SIG-M5 treated with dmso at 0.1 percent for 504 hours (cell line): ENCODE data around the gene IZUMO4.
"Not testable (repeated sequence)": the region's sequence is repeated elsewhere in the genome, so short reads cannot be mapped to it uniquely, and the experiment has no call there.

Experiments
- DNase-seq: peaks from one replicate; lab custom pipeline; 2025; ENCODE audit not compliant: unreplicated experiment; lab: John Stamatoyannopoulos, UW

IZUMO4 gene

GRCh38 chr19:2122251-2122650 is 25.5 kb downstream of the IZUMO4 start:
- no peak for DNase-seq

GRCh38 chr19:2122982-2123381 is 26.3 kb downstream of the IZUMO4 start:
- DNase-seq = no peak

GRCh38 chr19:2123682-2124387 is 27.1 kb downstream of the IZUMO4 start:
- no peak for DNase-seq

GRCh38 chr19:2126879-2127518 is 30.3 kb downstream of the IZUMO4 start:
- no peak for DNase-seq

- DNase-seq = no peak
Measured at GRCh38 chr19:2127758-2128157, 31.0 kb downstream of the IZUMO4 start.

- DNase-seq = not testable (repeated sequence)
Measured at GRCh38 chr19:2128252-2128651, 31.5 kb downstream of the IZUMO4 start.

GRCh38 chr19:2129022-2129421 is 32.3 kb downstream of the IZUMO4 start:
- DNase-seq = no peak

GRCh38 chr19:2129486-2129885 is 32.8 kb downstream of the IZUMO4 start:
- DNase-seq = no peak

- no peak for DNase-seq
Measured at GRCh38 chr19:2129892-2130770, 33.4 kb downstream of the IZUMO4 start.

- DNase-seq = not testable (repeated sequence)
Measured at GRCh38 chr19:2131012-2131975, 34.6 kb downstream of the IZUMO4 start.

- DNase-seq = no peak
Measured at GRCh38 chr19:2132191-2132590, 35.5 kb downstream of the IZUMO4 start.

- DNase-seq = no peak
Measured at GRCh38 chr19:2132731-2133490, 36.2 kb downstream of the IZUMO4 start.

GRCh38 chr19:2135474-2136402 is 39.0 kb downstream of the IZUMO4 start:
- DNase-seq = no peak

- no peak for DNase-seq
Measured at GRCh38 chr19:2136796-2137195, 40.1 kb downstream of the IZUMO4 start.

GRCh38 chr19:2138061-2138728 is 41.5 kb downstream of the IZUMO4 start:
- no peak for DNase-seq

GRCh38 chr19:2139385-2140137 is 42.8 kb downstream of the IZUMO4 start:
- DNase-seq = no peak

GRCh38 chr19:2140138-2140569 is 43.4 kb downstream of the IZUMO4 start:
- no peak for DNase-seq
